ENCODE results near the gene BANP. TPM values are rescaled to one million over a fixed set of nuclear protein-coding genes. Genes with fewer than 3 reads are reported as not detected.
"Not testable (repeated sequence)": the region's sequence is repeated elsewhere in the genome, so short reads cannot be mapped to it uniquely, and the experiment has no call there.

BANP gene
- total and polyA plus RNA-seq, 2 donors (not counting 3 experiments of a cell fraction or from before 2014, with no cell fraction given), result 22.4 to 33.8 TPM

- H3K27me3 ChIP-seq (ENCODE audit: control insufficient read depth in 2 of 2, insufficient read depth in 2 of 2, low read length in 2 of 2); H4K20me1 ChIP-seq (replicated peaks; ENCODE audit: control insufficient read depth, extremely low read depth, insufficient read depth, low read length); dilution Hi-C loops (cut with MboI; ENCODE audit: extremely low pct_ligation_motif_present, low sequenced_read_pairs); POLR2A ChIA-PET; H3K79me2 ChIP-seq (ENCODE audit: control insufficient read depth, insufficient read depth, low read length); H2AFZ ChIP-seq (ENCODE audit: low read depth, low read length); H3K9me1 ChIP-seq (replicated peaks; ENCODE audit: control insufficient read depth, extremely low read depth, insufficient read depth, low read length); H3K4me2 ChIP-seq (ENCODE audit: insufficient read depth, low read length); H3K4me3 ChIP-seq (replicated peaks in 1 of 3; ENCODE audit: insufficient read depth in 1 of 3, low read depth in 1 of 3, low read length in 3 of 3); BruUV-seq (replicated peaks); H3K36me3 ChIP-seq (ENCODE audit: control insufficient read depth in 2 of 2, extremely low read depth in 1 of 2, insufficient read depth in 2 of 2, low read length in 2 of 2); H3K27ac ChIP-seq (ENCODE audit: insufficient read depth, low read depth, low read length); H3K9ac ChIP-seq (replicated peaks; ENCODE audit: extremely low read depth, insufficient read depth, low read length); H3K9me3 ChIP-seq (replicated peaks; ENCODE audit: control insufficient read depth, insufficient read depth, low read length); intact Hi-C loops (cut with micrococcal nuclease); H3K4me1 ChIP-seq (ENCODE audit: control insufficient read depth, extremely low read depth, insufficient read depth, low read length): not testable (repeated sequence)
- DNase-seq (ENCODE audit: low read depth, low spot score), result peak; percentile 24
- peak; percentile 99 for FAIRE-seq
- CTCF ChIA-PET, result interaction anchor here (0.7 to 2.8 kb wide), 4 partner anchors 19 to 455 kb away, joined by 3 to 12 read pairs (median 4); no protein-coding TSS in a partner anchor
- TF ChIP-seq CTCF (IDR thresholded peaks at IDR 0.05; ENCODE audit: extremely low read depth in 1 of 2, insufficient read depth in 1 of 2, low read depth in 1 of 2, low read length in 2 of 2), result peak; percentile 32 to 52
Observed at GRCh38 chr16:87983072-87983736, 32.0 kb downstream of the BANP start.

GRCh38 chr16:87983737-87984097, 32.5 kb downstream of the BANP start:
- H3K4me2 ChIP-seq (ENCODE audit: insufficient read depth, low read length); H3K79me2 ChIP-seq (ENCODE audit: control insufficient read depth, insufficient read depth, low read length); H4K20me1 ChIP-seq (replicated peaks; ENCODE audit: control insufficient read depth, extremely low read depth, insufficient read depth, low read length); H3K27me3 ChIP-seq (ENCODE audit: control insufficient read depth in 2 of 2, insufficient read depth in 2 of 2, low read length in 2 of 2); H3K4me3 ChIP-seq (replicated peaks in 1 of 3; ENCODE audit: insufficient read depth in 1 of 3, low read depth in 1 of 3, low read length in 3 of 3); H3K9me3 ChIP-seq (replicated peaks; ENCODE audit: control insufficient read depth, insufficient read depth, low read length); FAIRE-seq; H2AFZ ChIP-seq (ENCODE audit: low read depth, low read length); H3K9ac ChIP-seq (replicated peaks; ENCODE audit: extremely low read depth, insufficient read depth, low read length); H3K36me3 ChIP-seq (ENCODE audit: control insufficient read depth in 2 of 2, extremely low read depth in 1 of 2, insufficient read depth in 2 of 2, low read length in 2 of 2); H3K9me1 ChIP-seq (replicated peaks; ENCODE audit: control insufficient read depth, extremely low read depth, insufficient read depth, low read length); H3K27ac ChIP-seq (ENCODE audit: insufficient read depth, low read depth, low read length); POLR2A ChIA-PET; H3K4me1 ChIP-seq (ENCODE audit: control insufficient read depth, extremely low read depth, insufficient read depth, low read length); intact Hi-C loops (cut with micrococcal nuclease); BruUV-seq (replicated peaks); dilution Hi-C loops (cut with MboI; ENCODE audit: extremely low pct_ligation_motif_present, low sequenced_read_pairs): not testable (repeated sequence)
- peak; percentile 24 for DNase-seq (ENCODE audit: low read depth, low spot score)
- CTCF ChIA-PET, result interaction anchor here (0.7 to 2.8 kb wide), 6 partner anchors 14 to 454 kb away, joined by 3 to 12 read pairs (median 3); no protein-coding TSS in a partner anchor

- H3K79me2 ChIP-seq (ENCODE audit: control insufficient read depth, insufficient read depth, low read length); FAIRE-seq; DNase-seq (ENCODE audit: low read depth, low spot score); H3K4me3 ChIP-seq (replicated peaks in 1 of 3; ENCODE audit: insufficient read depth in 1 of 3, low read depth in 1 of 3, low read length in 3 of 3); H3K27ac ChIP-seq (ENCODE audit: insufficient read depth, low read depth, low read length); intact Hi-C loops (cut with micrococcal nuclease); H3K4me2 ChIP-seq (ENCODE audit: insufficient read depth, low read length); POLR2A ChIA-PET; H2AFZ ChIP-seq (ENCODE audit: low read depth, low read length); H3K9me1 ChIP-seq (replicated peaks; ENCODE audit: control insufficient read depth, extremely low read depth, insufficient read depth, low read length); H3K36me3 ChIP-seq (ENCODE audit: control insufficient read depth in 2 of 2, extremely low read depth in 1 of 2, insufficient read depth in 2 of 2, low read length in 2 of 2); H4K20me1 ChIP-seq (replicated peaks; ENCODE audit: control insufficient read depth, extremely low read depth, insufficient read depth, low read length); H3K4me1 ChIP-seq (ENCODE audit: control insufficient read depth, extremely low read depth, insufficient read depth, low read length); dilution Hi-C loops (cut with MboI; ENCODE audit: extremely low pct_ligation_motif_present, low sequenced_read_pairs); H3K9ac ChIP-seq (replicated peaks; ENCODE audit: extremely low read depth, insufficient read depth, low read length); H3K9me3 ChIP-seq (replicated peaks; ENCODE audit: control insufficient read depth, insufficient read depth, low read length); H3K27me3 ChIP-seq (ENCODE audit: control insufficient read depth in 2 of 2, insufficient read depth in 2 of 2, low read length in 2 of 2): not testable (repeated sequence)
- CTCF ChIA-PET, result interaction anchor here (0.7 to 2.8 kb wide), 5 partner anchors 14 to 454 kb away, joined by 3 to 12 read pairs (median 3); no protein-coding TSS in a partner anchor
- BruUV-seq (replicated peaks), result TSS peak; percentile 19
Observed at GRCh38 chr16:87984180-87984579, 32.9 kb downstream of the BANP start.

All from endothelial cell of umbilical vein (primary cell).